SW480 (cell line): Measurements from ENCODE around the gene TEX13A.
"Not testable (repeated sequence)": the region's sequence is repeated elsewhere in the genome, so short reads cannot be mapped to it uniquely, and the experiment has no call there.

Experiments used
- DNase-seq: peaks from one replicate; pipeline ENCODE4 v3.0.0-alpha.2; 2016; ENCODE audit warnings: low spot score

The TEX13A gene, protein sequence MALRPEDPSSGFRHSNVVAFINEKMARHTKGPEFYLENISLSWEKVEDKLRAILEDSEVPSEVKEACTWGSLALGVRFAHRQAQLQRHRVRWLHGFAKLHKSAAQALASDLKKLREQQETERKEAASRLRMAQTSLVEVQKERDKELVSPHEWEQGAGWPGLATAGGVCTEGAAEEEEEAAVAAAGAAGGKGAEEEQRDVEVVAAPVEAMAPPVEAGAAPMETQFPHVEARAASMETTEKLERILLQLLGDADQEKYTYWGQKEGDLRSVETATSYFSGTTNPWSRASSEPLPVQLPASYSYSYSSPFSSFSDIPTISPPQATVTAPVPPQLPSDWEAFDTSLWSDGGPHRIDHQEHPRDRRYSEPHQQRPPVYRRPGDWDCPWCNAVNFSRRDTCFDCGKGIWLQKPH

GRCh38 chrX:105220636-105221035 is at the start of gene TEX13A:
Gene TEX13A, minus strand, starts transcription at chrX:105220694. Its CDS starts 297 bp downstream, at chrX:105220397.
- DNase-seq: no peak

- no peak for DNase-seq
Measured at GRCh38 chrX:105269386-105269785, 48.9 kb upstream of the TEX13A start.

- no peak for DNase-seq
Measured at GRCh38 chrX:105267167-105267566, 46.7 kb upstream of the TEX13A start.

DNA sequence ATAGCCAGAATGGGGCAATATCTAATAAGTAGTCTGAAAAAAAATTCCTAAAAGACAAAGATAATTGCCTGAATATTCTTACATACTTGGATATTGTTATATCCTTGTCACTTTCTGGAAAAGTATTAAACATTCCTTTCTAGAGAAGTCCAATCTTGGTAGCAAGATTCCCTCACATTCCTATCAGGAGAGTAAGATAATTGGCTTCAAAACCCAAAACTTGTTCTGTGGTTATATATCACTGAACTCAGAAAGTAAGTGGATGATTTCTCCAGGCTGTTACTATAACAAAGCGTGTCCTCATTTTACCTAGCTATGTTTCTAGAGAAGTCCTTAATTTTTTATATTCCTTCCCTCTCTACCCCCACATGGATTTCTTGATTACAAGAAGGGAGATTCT is 46.0 kb upstream of the TEX13A start:
- no peak for DNase-seq

GRCh38 chrX:105265093-105265492 is 44.6 kb upstream of the TEX13A start:
- DNase-seq: no peak

- no peak for DNase-seq
Measured at GRCh38 chrX:105263801-105264200, 43.3 kb upstream of the TEX13A start.

- DNase-seq: no peak
Measured at GRCh38 chrX:105263171-105263570, 42.7 kb upstream of the TEX13A start.

GRCh38 chrX:105260291-105261043 is 40.0 kb upstream of the TEX13A start:
- DNase-seq: no peak

DNA sequence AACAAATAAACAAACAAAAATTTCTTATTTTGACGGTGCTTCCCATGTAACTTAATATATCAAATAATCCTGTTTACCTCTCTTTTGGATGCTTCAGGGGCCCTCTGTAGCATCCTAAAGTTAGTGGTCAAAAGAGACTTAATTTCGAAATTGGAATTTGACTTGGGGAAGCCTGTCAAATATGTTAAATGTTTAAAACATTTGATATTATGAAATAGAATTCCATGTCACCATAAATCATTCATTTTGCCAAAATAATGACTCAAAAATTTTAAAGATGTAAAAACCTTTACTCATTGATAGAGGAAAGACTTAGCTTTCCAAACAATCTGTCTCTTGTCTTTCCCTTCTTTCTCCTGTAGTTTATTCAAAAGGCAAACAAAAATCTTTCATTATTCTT is 20.6 kb upstream of the TEX13A start:
- DNase-seq: no peak

DNA sequence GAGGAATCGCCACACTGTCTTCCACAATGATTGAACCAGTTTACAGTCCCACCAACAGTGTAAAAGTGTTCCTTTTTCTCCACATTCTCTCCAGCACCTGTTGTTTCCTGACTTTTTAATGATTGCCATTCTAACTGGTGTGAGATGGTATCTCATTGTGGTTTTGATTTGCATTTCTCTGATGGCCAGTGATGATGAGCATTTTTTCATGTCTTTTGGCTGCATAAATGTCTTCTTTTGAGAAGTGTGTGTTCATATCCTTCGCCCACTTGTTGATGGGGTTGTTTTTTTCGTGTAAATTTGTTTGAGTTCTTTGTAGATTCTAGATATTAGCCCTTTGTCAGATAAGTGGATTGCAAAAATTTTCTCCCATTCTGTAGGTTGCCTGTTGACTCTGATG is 16.9 kb upstream of the TEX13A start:
- DNase-seq: not testable (repeated sequence)

DNA sequence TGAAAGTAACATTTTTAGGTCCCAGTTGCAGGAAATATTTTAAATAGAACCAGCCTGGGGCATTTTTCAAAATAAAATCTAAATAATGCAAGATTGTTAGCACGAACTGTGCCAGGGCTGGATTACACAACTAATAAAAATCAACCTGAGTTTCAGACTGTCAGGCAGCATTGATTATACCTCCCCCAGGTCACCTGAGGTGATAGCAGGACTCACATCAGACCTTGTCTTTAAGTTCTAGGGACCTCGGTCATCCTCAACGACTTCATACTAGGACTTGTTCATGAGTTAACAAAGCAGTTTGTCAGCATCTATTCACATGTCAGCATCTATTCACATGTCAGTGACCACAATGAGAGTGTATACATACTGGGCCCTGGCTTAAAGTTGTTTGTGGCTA is 8.7 kb upstream of the TEX13A start:
- no peak for DNase-seq

DNA sequence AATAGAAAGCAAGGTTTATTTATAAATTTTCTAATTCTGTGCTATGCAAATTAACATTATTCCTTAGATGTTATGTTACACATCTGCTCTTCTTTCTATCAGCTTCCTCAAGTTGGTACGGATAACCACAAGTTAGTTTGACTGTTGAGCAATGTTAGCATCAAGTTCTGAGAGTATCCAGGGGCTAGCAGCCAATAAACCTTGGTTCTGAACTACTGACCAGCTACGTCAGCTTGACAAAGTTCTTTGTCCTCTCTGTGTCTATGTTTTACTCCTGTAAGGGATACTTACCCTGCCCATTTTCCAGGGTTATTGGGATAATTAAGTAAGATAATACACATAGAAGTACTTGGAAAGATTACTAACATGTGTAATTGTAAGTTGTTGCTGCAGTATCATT is 8.1 kb upstream of the TEX13A start:
- no peak for DNase-seq

- no peak for DNase-seq
Measured at GRCh38 chrX:105226499-105226898, 6.0 kb upstream of the TEX13A start.

DNA sequence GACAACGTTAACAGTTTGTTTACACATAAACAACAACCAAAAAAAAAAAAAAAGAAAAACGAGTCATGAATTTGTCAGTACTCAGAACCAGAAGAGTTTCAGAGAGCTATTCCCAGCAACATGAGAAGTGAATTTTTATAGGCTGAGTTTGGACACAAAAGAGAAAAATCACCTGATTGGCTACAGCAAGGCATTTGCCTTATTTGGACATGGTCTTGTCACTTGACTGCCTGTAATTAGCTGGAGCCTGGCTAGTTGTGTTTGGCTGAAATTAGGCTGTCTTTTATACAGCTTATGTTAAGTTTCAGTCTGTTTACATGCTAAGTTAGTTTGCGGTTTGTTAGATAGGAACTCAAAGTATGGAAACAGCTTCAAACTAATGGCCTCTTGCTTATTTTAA is 880 bp upstream of the TEX13A start:
- DNase-seq: peak; percentile 2

- no peak for DNase-seq
Measured at GRCh38 chrX:105219454-105220401, 766 bp downstream of the TEX13A start.

DNA sequence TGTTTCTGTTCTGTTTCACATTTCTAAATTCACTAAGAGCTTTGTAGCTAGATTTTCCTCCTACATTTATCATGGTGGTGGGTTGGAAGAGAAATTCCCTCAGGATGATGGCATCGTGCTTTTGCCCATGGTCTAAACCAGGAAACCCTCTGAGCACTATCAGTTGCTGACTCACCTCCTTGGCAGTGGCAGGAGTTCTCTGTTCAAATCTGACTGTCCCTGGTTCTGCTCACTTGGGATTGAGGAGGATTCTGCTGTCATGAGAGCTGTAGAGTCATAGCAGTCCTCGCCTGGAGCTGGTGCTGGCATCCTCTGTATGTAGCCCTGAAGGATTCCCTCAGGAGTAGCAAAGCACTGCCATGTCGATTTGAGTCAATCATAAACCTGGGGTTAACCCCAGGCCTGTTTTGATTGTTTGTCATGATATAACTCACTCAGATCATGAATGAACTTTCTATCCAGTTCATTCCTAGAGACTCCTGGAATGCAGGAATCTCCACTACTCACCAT is 9.4 kb downstream of the TEX13A start:
- no peak for DNase-seq

- no peak for DNase-seq
Measured at GRCh38 chrX:105210258-105210657, 10.2 kb downstream of the TEX13A start.

DNA sequence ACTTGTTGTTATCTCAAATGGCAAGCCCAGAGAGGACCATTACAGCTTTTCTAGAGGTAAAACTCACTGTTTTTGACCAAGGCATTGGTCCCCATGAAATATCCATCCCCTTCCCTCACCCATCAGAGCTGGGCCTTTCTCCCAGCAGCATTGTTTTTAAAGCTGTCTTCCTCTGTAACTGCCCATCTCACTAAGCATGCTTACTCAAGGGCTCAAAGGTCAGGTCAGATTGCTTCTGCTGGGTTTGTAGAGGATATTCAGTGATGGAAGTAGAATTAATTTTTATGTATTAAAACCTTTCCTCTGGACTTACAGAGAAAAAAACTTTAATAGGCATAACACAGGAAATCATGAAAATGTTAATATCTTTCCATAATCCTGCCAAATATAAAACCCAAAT is 11.1 kb downstream of the TEX13A start:
- DNase-seq: no peak

DNA sequence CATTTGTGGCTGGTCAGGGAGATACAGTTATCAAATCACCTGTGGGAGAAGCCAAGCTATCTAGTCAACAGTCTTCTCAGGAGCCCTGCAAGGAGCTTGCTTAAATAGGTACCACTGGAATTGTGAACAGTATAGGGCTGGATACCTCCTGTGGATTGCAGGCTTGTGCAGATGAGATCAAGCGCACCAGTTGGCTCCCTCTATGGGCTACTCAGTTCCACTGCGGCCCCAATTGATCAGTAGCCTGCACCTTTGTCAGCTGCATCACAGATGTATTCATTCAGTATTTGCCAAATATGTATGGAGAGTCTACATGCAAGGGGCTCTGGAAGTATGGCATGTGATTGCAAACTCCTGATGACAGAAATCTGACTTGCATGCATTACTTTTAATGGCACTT is 28.6 kb downstream of the TEX13A start:
- DNase-seq: peak; percentile 30

DNA sequence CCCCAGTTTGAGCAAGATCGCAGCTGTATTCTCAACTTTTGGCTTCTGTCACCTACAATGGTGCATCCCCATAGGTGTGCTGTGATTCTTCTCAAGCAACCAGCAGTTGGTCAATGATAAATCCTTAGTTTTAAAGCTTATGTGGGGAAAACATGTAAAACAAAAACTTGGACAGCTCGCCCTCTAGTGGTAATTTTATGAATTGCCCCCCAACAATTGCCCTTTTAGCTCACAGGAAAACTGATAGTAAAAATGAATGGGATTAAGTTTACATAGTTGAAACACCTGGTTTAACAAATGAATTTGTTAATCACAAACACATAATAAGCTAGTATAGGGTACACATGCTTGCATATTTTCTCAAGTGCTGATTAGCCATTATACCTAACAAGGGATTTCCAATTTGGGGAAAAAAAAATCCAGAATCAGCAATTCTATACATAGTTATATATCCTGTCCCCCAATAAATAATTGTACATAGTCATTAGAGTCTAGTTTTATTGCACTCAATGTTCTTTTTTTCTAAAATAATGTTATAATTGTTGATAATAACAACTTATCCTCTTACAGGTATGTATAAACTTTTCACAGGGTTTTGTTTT is 30.1 kb downstream of the TEX13A start:
- peak; percentile 41 for DNase-seq

- DNase-seq: no peak
Measured at GRCh38 chrX:105189093-105189492, 31.4 kb downstream of the TEX13A start.

- no peak for DNase-seq
Measured at GRCh38 chrX:105179644-105180043, 40.9 kb downstream of the TEX13A start.
